Liver (tissue), 9 donors: Measurements from ENCODE around the gene ZFAND3. TPM values are rescaled to one million over a fixed set of nuclear protein-coding genes. Genes with fewer than 3 reads are reported as not detected.

Experiments
- DNase-seq: peaks from one replicate; pipeline ENCODE4 v3.0.0-alpha.2; 2017; ENCODE audit warnings: low spot score
- H3K27ac ChIP-seq, 2 donors: one replicate each; pipeline ENCODE4 v1.7.0; 2013; ENCODE audit warnings: inconsistent platforms in 2 of 2, low read length in 2 of 2, control low read depth in 1 of 2, low read depth in 1 of 2, mild to moderate bottlenecking in 1 of 2
- H3K27me3 ChIP-seq, 4 donors: one replicate each; pipeline versions ENCODE4 v1.6.1 to v1.7.0; 2013; ENCODE audit warnings: low read length in 3 of 4, inconsistent platforms in 1 of 4, mild to moderate bottlenecking in 1 of 4, moderate library complexity in 1 of 4; ENCODE audit not compliant: control insufficient read depth in 4 of 4, insufficient read depth in 4 of 4
- H3K36me3 ChIP-seq, 4 donors: one replicate each; pipeline versions ENCODE4 v1.6.1 to v1.7.0; 2013; ENCODE audit warnings: low read length in 3 of 4, mild to moderate bottlenecking in 3 of 4, low read depth in 1 of 4, moderate library complexity in 1 of 4; ENCODE audit not compliant: control insufficient read depth in 4 of 4, insufficient read depth in 3 of 4
- H3K4me1 ChIP-seq, 4 donors: one replicate each; pipeline versions ENCODE4 v1.6.1 to v1.7.0; 2013; ENCODE audit warnings: low read length in 3 of 4, mild to moderate bottlenecking in 3 of 4, moderate library complexity in 1 of 4; ENCODE audit not compliant: control insufficient read depth in 4 of 4, insufficient read depth in 4 of 4
- H3K4me3 ChIP-seq, 3 donors: one replicate each; pipeline versions ENCODE4 v1.6.1 to v1.7.0; 2013; ENCODE audit warnings: low read length in 3 of 3, control low read depth in 1 of 3, low read depth in 1 of 3, mild to moderate bottlenecking in 1 of 3
- H3K9ac ChIP-seq, 2 donors: one replicate each; pipeline ENCODE4 v1.7.0; 2013; ENCODE audit warnings: low read length in 2 of 2, mild to moderate bottlenecking in 2 of 2, moderate library complexity in 2 of 2, control low read depth in 1 of 2, low read depth in 1 of 2
- H3K9me3 ChIP-seq, 4 donors: one replicate each; pipeline versions ENCODE4 v1.6.1 to v1.7.0; 2013; ENCODE audit warnings: low read length in 3 of 4; ENCODE audit not compliant: control insufficient read depth in 4 of 4
- ATF3 ChIP-seq: IDR thresholded peaks from 2 replicates; pipeline ENCODE4 v1.6.1; 2016; ENCODE audit warnings: antibody characterized with exemption
- CTCF ChIP-seq: fragments of 150-350 bp; IDR thresholded peaks from 2 replicates; pipeline ENCODE4 v1.5.1; 2017; ENCODE audit warnings: improper control_type of control experiment, low read depth, low read length; ENCODE audit not compliant: missing input control
- FOXA1 ChIP-seq: IDR thresholded peaks from 2 replicates; pipeline ENCODE4 v1.6.1; 2016; ENCODE audit warnings: antibody characterized with exemption
- FOXA2 ChIP-seq: IDR thresholded peaks from 2 replicates; pipeline ENCODE4 v1.6.1; 2016; ENCODE audit warnings: antibody characterized with exemption
- GABPA ChIP-seq, 2 donors: IDR thresholded peaks in 1 of 2; conservative IDR thresholded peaks in 1 of 2; 2 replicates each; pipeline ENCODE4 v1.6.1; 2016; ENCODE audit warnings: antibody characterized with exemption in 2 of 2, mild to moderate bottlenecking in 1 of 2, moderate library complexity in 1 of 2
- HNF4A ChIP-seq, 2 donors: conservative IDR thresholded peaks; 2 replicates each; pipeline ENCODE4 v1.6.1; 2016; ENCODE audit warnings: antibody characterized with exemption in 2 of 2, mild to moderate bottlenecking in 2 of 2
- HNF4G ChIP-seq: IDR thresholded peaks from 2 replicates; pipeline ENCODE4 v1.6.1; 2016; ENCODE audit warnings: antibody characterized with exemption
- JUND ChIP-seq, 2 donors: IDR thresholded peaks; 2 replicates each; pipeline ENCODE4 v1.6.1; 2016; ENCODE audit warnings: antibody characterized with exemption in 2 of 2
- NR2F2 ChIP-seq: IDR thresholded peaks from 2 replicates; pipeline ENCODE4 v1.6.1; 2016; ENCODE audit warnings: antibody characterized with exemption
- RAD21 ChIP-seq, 2 donors: IDR thresholded peaks; 2 replicates each; pipeline ENCODE4 v1.6.1; 2016; ENCODE audit warnings: antibody characterized with exemption in 2 of 2, mild to moderate bottlenecking in 2 of 2
- REST ChIP-seq: IDR thresholded peaks from 2 replicates; pipeline ENCODE4 v1.6.1; 2016; ENCODE audit warnings: antibody characterized with exemption, mild to moderate bottlenecking
- RXRA ChIP-seq, 2 donors: IDR thresholded peaks; 2 replicates each; pipeline ENCODE4 v1.6.1; 2017 to 2018; ENCODE audit warnings: antibody characterized with exemption in 2 of 2, mild to moderate bottlenecking in 1 of 2
- SP1 ChIP-seq: IDR thresholded peaks from 2 replicates; pipeline ENCODE4 v1.6.1; 2018; ENCODE audit warnings: antibody characterized with exemption, mild to moderate bottlenecking
- TAF1 ChIP-seq: conservative IDR thresholded peaks from 2 replicates; pipeline ENCODE4 v1.6.1; 2016; ENCODE audit warnings: antibody characterized with exemption, mild to moderate bottlenecking
- YY1 ChIP-seq: IDR thresholded peaks from 2 replicates; pipeline ENCODE4 v1.6.1; 2016; ENCODE audit warnings: antibody characterized with exemption, mild to moderate bottlenecking
- WGBS: extraction: QIAGEN DNeasy Blood & Tissue Kit; methylation state at CpG from one replicate; pipeline ENCODE4 v1.1.7; 2013; 5-methylcytosine and 5-hydroxymethylcytosine counted together
- polyA plus RNA-seq, 2 donors: library from polyadenylated mRNA; stranded (reverse) in 1 of 2; unstranded in 1 of 2; fragments of 200-250 nt in 1 of 2; fragments of >200 nt in 1 of 2; fragmentation: Nextera tagmentation in 1 of 2; extraction: Ambion mirVana in 1 of 2; gene quantifications; one replicate each; pipeline versions ENCODE4 v1.2.1 to v1.2.3, GENCODE V29; 2013 to 2015
- total RNA-seq, 2 donors: library from RNA; depleted of rRNA; stranded (reverse); fragments of >200 nt; gene quantifications; one replicate each; pipeline ENCODE4 v1.2.3, GENCODE V29; 2014
- TF ChIP-seq, protein P1 (sequence below): IDR thresholded peaks from 2 replicates; pipeline ENCODE4 v1.6.1; 2016; ENCODE audit warnings: antibody characterized with exemption
- TF ChIP-seq, protein P2 (sequence below): IDR thresholded peaks from 2 replicates; pipeline ENCODE4 v1.6.1; 2016; ENCODE audit warnings: antibody characterized with exemption
- donor health status: healthy.
- donor health status: healthy.
- donor health status: healthy.
- donor health status: healthy.
- donor health status: healthy.

ZFAND3 gene
- total and polyA plus RNA-seq, 4 donors = 7.7 to 37.5 (median 23.1) TPM

DNA sequence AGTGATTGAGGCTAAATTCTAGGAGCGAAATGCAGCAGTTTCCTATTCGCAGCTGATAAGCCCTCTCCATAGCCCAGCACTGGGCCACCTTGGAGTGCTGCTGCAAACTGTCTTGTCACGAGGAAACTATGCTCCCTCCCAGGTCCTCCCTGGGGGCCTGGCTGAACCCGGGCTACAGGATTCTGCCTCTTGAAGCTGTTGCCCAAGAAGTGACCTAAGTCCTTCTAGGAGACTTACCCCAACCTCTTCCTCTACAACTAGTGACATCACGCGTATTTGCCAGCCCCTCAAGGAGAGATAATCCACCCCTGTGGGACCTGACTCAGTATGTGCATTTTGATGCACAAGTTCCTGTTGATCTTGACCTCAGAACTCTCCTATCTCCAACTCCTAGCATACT lies 26.5 kb upstream of the ZFAND3 start (continued):
- TF ChIP-seq HNF4G = no peak
- no peak for TF ChIP-seq ATF3
- TF ChIP-seq YY1 = no peak
- TF ChIP-seq, protein P1, sequence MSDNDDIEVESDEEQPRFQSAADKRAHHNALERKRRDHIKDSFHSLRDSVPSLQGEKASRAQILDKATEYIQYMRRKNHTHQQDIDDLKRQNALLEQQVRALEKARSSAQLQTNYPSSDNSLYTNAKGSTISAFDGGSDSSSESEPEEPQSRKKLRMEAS = no peak
- no peak for TF ChIP-seq SP1
- TF ChIP-seq RAD21 (IDR thresholded peaks at IDR 0.05) = no peak
- no peak for TF ChIP-seq FOXA2
- TF ChIP-seq RXRA (IDR thresholded peaks at IDR 0.05) = no peak
- no peak for TF ChIP-seq GABPA (IDR thresholded peaks at IDR 0.05 in 1 of 2, conservative IDR thresholded peaks at IDR 0.05 in 1 of 2)

GRCh38 chr6:37794825-37795224 lies 24.7 kb upstream of the ZFAND3 start:
- Histone ChIP-seq H3K4me1 (peaks cover 14 to 34% (median 25%) of the 10 kb centered on the region in 4 donors), H3K9me3 (no peaks in the 10 kb centered on the region), H3K27me3 (no peaks in the 10 kb centered on the region), H3K9ac (no peak overlapping the region), H3K27ac (no peak overlapping the region), H3K4me3 (no peak overlapping the region), H3K36me3 (no peaks in the 10 kb centered on the region)
- TF ChIP-seq, protein P1 = no peak
- TF ChIP-seq GABPA (IDR thresholded peaks at IDR 0.05 in 1 of 2, conservative IDR thresholded peaks at IDR 0.05 in 1 of 2) (no peak), FOXA2 (no peak), REST (no peak), FOXA1 (no peak), NR2F2 (no peak), YY1 (no peak), RXRA (IDR thresholded peaks at IDR 0.05) (no peak), JUND (IDR thresholded peaks at IDR 0.05) (no peak), ATF3 (no peak), HNF4A (conservative IDR thresholded peaks at IDR 0.05) (no peak), TAF1 (no peak), RAD21 (IDR thresholded peaks at IDR 0.05) (no peak), CTCF (no peak)
- TF ChIP-seq, protein P2, sequence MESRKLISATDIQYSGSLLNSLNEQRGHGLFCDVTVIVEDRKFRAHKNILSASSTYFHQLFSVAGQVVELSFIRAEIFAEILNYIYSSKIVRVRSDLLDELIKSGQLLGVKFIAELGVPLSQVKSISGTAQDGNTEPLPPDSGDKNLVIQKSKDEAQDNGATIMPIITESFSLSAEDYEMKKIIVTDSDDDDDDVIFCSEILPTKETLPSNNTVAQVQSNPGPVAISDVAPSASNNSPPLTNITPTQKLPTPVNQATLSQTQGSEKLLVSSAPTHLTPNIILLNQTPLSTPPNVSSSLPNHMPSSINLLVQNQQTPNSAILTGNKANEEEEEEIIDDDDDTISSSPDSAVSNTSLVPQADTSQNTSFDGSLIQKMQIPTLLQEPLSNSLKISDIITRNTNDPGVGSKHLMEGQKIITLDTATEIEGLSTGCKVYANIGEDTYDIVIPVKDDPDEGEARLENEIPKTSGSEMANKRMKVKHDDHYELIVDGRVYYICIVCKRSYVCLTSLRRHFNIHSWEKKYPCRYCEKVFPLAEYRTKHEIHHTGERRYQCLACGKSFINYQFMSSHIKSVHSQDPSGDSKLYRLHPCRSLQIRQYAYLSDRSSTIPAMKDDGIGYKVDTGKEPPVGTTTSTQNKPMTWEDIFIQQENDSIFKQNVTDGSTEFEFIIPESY = no peak
- 86% methylated on average over 1 of the region's 1 CpG for WGBS
- no peak for DNase-seq
